ENCODE data around the gene CLSTN2. TPM values are rescaled to one million over a fixed set of nuclear protein-coding genes. Genes with fewer than 3 reads are reported as not detected.

The CLSTN2 gene
- total and polyA plus RNA-seq, 2 of the 4 experiments (the other 2 are of a cell fraction), result under 0.01 to 0.07 TPM

DNA sequence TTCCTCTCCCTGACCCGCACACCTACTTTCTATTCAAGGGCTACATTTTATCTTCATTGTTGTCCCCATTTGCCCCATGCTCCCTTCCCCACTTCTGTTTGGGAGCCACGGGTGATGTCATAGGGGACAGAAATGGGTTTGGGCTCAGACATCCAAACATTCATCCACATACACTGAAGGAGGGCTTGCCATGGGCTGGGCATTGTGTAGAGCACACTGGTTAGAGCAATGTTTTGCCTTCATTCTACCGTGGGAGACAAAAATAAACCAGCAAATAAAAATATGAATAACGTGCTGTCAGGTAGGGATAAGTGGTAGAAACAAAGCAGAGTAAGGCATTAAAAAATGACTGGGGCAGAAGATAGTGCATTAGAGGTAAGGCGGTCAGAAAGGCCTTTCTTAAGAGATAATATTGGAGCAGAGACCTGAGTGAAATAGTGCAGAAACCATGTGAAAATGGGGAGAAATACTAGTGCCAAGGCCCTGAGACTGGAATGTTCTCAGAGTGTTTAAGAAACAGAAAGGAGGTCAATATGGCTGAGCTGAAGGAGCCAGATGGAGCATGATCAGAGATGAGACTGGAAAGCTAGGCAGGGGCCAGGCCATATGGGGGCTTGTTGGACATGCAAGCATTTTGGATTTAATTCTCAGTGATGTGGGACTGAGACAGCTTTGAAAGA, 40.9 kb upstream of the CLSTN2 start:
- H3K79me1 ChIP-seq (ENCODE audit: low read depth in 1 of 2, low read length in 2 of 2), result no peaks in the 10 kb centered on the region
- no peaks in the 10 kb centered on the region for H3K9me3 ChIP-seq (ENCODE audit: control insufficient read depth, insufficient read depth, low read length)
- H4K8ac ChIP-seq (ENCODE audit: low read depth in 2 of 2, low read length in 2 of 2), result no peak overlapping the region
- no peak overlapping the region for H3K4ac ChIP-seq (ENCODE audit: low read depth, low read length)
- BruUV-seq (replicated peaks), result no TSS peak
- H4K5ac ChIP-seq (ENCODE audit: low read depth, low read length), result no peak overlapping the region
- no peaks in the 10 kb centered on the region for H4K20me1 ChIP-seq (ENCODE audit: insufficient read depth, low read length)
- H3K4me3 ChIP-seq (ENCODE audit: insufficient read depth, low read depth, low read length), result no peak overlapping the region
- H4K91ac ChIP-seq (ENCODE audit: insufficient read depth, low read depth, low read length), result no peak overlapping the region
- 75% methylated on average over 1 of the region's 5 CpGs; no CpG with 5 or more reads in 1 of the 2 experiments for WGBS, 2 experiments (ENCODE audit: extremely low coverage in 2 of 2, insufficient read length in 1 of 2)
- H2BK20ac ChIP-seq (ENCODE audit: low read depth, low read length), result no peak overlapping the region
- no peak for ATAC-seq (ENCODE audit: low read depth)
- H2AFZ ChIP-seq (replicated peaks; ENCODE audit: low read length, poor library complexity), result no peak overlapping the region
- intact Hi-C loops (cut with micrococcal nuclease), result no loop called here
- TF ChIP-seq RFX5 (IDR thresholded peaks at IDR 0.05; ENCODE audit: low read depth, low read length), result no peak
- TF ChIP-seq MAZ (IDR thresholded peaks at IDR 0.05; ENCODE audit: borderline replicate concordance, low read depth, low read length), result no peak
- TF ChIP-seq MXI1 (IDR thresholded peaks at IDR 0.05; ENCODE audit: borderline replicate concordance, low read depth, low read length), result no peak
- no peak for TF ChIP-seq NFE2L2 (IDR thresholded peaks at IDR 0.05; ENCODE audit: low read depth, low read length)
- no peak for TF ChIP-seq MAFK (IDR thresholded peaks at IDR 0.05; ENCODE audit: low read depth, low read length)
- TF ChIP-seq RAD21 (IDR thresholded peaks at IDR 0.05; ENCODE audit: low read length), result no peak
- TF ChIP-seq SMC3 (IDR thresholded peaks at IDR 0.05; ENCODE audit: low read depth, low read length), result no peak
- TF ChIP-seq CEBPB (IDR thresholded peaks at IDR 0.05; ENCODE audit: low read depth, low read length), result no peak
- TF ChIP-seq BHLHE40 (IDR thresholded peaks at IDR 0.05; ENCODE audit: low read depth, low read length), result no peak
- TF ChIP-seq, protein P1, sequence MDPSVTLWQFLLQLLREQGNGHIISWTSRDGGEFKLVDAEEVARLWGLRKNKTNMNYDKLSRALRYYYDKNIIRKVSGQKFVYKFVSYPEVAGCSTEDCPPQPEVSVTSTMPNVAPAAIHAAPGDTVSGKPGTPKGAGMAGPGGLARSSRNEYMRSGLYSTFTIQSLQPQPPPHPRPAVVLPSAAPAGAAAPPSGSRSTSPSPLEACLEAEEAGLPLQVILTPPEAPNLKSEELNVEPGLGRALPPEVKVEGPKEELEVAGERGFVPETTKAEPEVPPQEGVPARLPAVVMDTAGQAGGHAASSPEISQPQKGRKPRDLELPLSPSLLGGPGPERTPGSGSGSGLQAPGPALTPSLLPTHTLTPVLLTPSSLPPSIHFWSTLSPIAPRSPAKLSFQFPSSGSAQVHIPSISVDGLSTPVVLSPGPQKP (IDR thresholded peaks at IDR 0.05; ENCODE audit: borderline replicate concordance, low read depth, low read length), result no peak
- no peak for TF ChIP-seq USF2 (IDR thresholded peaks at IDR 0.05; ENCODE audit: low read depth, low read length)
- TF ChIP-seq, protein P2, sequence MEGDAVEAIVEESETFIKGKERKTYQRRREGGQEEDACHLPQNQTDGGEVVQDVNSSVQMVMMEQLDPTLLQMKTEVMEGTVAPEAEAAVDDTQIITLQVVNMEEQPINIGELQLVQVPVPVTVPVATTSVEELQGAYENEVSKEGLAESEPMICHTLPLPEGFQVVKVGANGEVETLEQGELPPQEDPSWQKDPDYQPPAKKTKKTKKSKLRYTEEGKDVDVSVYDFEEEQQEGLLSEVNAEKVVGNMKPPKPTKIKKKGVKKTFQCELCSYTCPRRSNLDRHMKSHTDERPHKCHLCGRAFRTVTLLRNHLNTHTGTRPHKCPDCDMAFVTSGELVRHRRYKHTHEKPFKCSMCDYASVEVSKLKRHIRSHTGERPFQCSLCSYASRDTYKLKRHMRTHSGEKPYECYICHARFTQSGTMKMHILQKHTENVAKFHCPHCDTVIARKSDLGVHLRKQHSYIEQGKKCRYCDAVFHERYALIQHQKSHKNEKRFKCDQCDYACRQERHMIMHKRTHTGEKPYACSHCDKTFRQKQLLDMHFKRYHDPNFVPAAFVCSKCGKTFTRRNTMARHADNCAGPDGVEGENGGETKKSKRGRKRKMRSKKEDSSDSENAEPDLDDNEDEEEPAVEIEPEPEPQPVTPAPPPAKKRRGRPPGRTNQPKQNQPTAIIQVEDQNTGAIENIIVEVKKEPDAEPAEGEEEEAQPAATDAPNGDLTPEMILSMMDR (conservative IDR thresholded peaks at IDR 0.05; ENCODE audit: low read depth, low read length), result no peak
- no peak for TF ChIP-seq POLR2A (IDR thresholded peaks at IDR 0.05; ENCODE audit: low read depth, low read length)
- TF ChIP-seq RCOR1 (IDR thresholded peaks at IDR 0.05; ENCODE audit: insufficient replicate concordance, low read length), result no peak
- no peak overlapping the region for H3K27ac ChIP-seq (ENCODE audit: insufficient read depth, low read length)
- no peaks in the 10 kb centered on the region for H3K9me1 ChIP-seq (ENCODE audit: insufficient read depth, low read length)
- dilution Hi-C loops (cut with HindIII; ENCODE audit: low sequenced_read_pairs, unreplicated experiment), result no loop called here
- H3K18ac ChIP-seq (ENCODE audit: low read depth, low read length), result no peak overlapping the region
- no peak overlapping the region for H2BK15ac ChIP-seq (ENCODE audit: low read depth, low read length)
- no peak overlapping the region for H2BK120ac ChIP-seq (ENCODE audit: low read depth, low read length)
- no peak overlapping the region for H2AK5ac ChIP-seq (ENCODE audit: low read depth, low read length)
- H2BK5ac ChIP-seq (ENCODE audit: low read depth, low read length, poor library complexity, severe bottlenecking), result no peak overlapping the region
- H2AK9ac ChIP-seq (replicated peaks; ENCODE audit: low read depth, low read length, poor library complexity), result no peak overlapping the region
- H3K9ac ChIP-seq (ENCODE audit: low read depth, low read length), result no peak overlapping the region
- H3K4me1 ChIP-seq (ENCODE audit: control insufficient read depth, insufficient read depth, low read length), result no peaks in the 10 kb centered on the region
- ChIA-PET CTCF (no interaction called here), POLR2A (ENCODE audit: unreplicated experiment) (no interaction called here)
- in situ Hi-C loops (cut with MboI; ENCODE audit: low sequenced_read_pairs), result no loop called here
- DNase-seq, result no peak
- no peak overlapping the region for H3K23ac ChIP-seq (ENCODE audit: low read depth, low read length)
- H3K14ac ChIP-seq (replicated peaks; ENCODE audit: low read depth, low read length), result no peak overlapping the region
- no peak overlapping the region for H3K4me2 ChIP-seq (ENCODE audit: low read depth, low read length)
- no peak overlapping the region for H3K56ac ChIP-seq (ENCODE audit: extremely low read depth, insufficient read depth, low read length)
- no peaks in the 10 kb centered on the region for H3K36me3 ChIP-seq (ENCODE audit: control insufficient read depth, insufficient read depth, low read length)
- no peaks in the 10 kb centered on the region for H3K27me3 ChIP-seq (ENCODE audit: control insufficient read depth, insufficient read depth, low read length)

All from IMR-90 (cell line).